Peyer's patch (tissue), 4 donors: Measurements from ENCODE around the gene SLN.

Source experiments
- CTCF ChIP-seq, 6 experiments: fragments of 450-650 bp in 4 of 6; fragments of 200-600 bp in 2 of 6; sonication (generic) in 1 of 6; IDR thresholded peaks; one replicate each; pipeline ENCODE4 v1.5.1; 2017 to 2019; ENCODE audit warnings: antibody characterized with exemption in 6 of 6, mild to moderate bottlenecking in 3 of 6, moderate library complexity in 1 of 6
- POLR2A ChIP-seq, 2 donors: fragments of 450-650 bp; IDR thresholded peaks; one replicate each; pipeline ENCODE4 v1.5.1; 2017; ENCODE audit warnings: antibody characterized with exemption in 2 of 2, mild to moderate bottlenecking in 2 of 2, moderate library complexity in 2 of 2

DNA sequence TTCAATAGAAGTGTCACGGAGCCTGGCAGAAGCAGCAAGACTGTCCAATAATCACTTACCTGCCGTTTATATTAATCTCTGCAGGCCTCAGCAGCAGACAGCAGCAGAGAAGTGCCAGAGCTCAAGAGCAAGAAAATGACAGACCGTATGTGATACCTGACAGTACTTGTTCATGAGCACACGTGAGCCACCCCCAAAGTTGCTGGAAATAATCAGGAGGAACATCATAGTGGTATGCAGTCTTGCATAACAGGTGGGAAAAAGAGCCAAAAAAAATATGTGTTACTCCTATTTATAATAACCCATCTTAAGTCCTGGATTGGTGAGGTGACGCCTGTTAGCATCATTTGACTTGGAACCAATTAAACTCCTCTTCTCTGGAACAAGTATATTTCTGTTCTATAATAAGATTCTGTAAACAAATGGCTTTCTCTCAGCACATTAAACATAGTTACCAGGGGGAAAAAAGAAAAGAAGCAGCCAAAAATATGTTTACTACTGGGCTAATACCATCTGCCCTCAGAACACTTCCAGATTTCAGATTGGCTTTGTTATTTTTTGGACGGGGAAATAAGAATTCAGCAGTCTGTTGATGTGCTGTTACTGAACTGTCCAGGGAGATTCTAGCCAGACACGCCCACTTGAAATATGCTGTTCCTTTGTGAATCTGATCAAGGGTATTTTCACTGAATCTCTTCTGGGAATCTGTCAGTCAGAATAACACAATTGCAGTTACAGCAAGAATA lies 7.9 kb upstream of the SLN start:
- TF ChIP-seq POLR2A (IDR thresholded peaks at IDR 0.05) (no peak), CTCF (IDR thresholded peaks at IDR 0.05) (no peak)
